Lung (tissue), 12 donors: Measurements from ENCODE around the gene OR51V1. TPM values are rescaled to one million over a fixed set of nuclear protein-coding genes. Genes with fewer than 3 reads are reported as not detected.

ENCODE experiments used
- ATAC-seq: fragments of 200-7000 bp; cut with Tn5 transposase; one replicate; pipeline ENCODE4 v1.9.1; 2020; ENCODE audit warnings: moderate number of reproducible peaks; ENCODE audit not compliant: insufficient read depth, low FRiP score
- DNase-seq, 3 donors: peaks; one replicate each; pipeline ENCODE4 v3.0.0-alpha.2; 2013 to 2017
- H3K27ac ChIP-seq, 2 donors: one replicate each; pipeline ENCODE4 v1.5.1; 2013; ENCODE audit warnings: mild to moderate bottlenecking in 2 of 2, moderate library complexity in 2 of 2, control low read depth in 1 of 2, inconsistent platforms in 1 of 2, low read depth in 1 of 2, low read length in 1 of 2
- H3K27me3 ChIP-seq, 3 donors: one replicate each; pipeline ENCODE4 v1.5.1; 2013; ENCODE audit warnings: low read length in 2 of 3; ENCODE audit not compliant: control insufficient read depth in 3 of 3, insufficient read depth in 3 of 3
- H3K36me3 ChIP-seq, 4 donors: one replicate each; pipeline ENCODE4 v1.5.1; 2013; ENCODE audit warnings: low read length in 4 of 4, mild to moderate bottlenecking in 1 of 4, moderate library complexity in 1 of 4; ENCODE audit not compliant: control insufficient read depth in 4 of 4, insufficient read depth in 4 of 4
- H3K4me1 ChIP-seq, 5 donors: one replicate each; pipeline ENCODE4 v1.5.1; 2013; ENCODE audit warnings: low read length in 5 of 5, mild to moderate bottlenecking in 2 of 5, moderate library complexity in 1 of 5; ENCODE audit not compliant: control insufficient read depth in 5 of 5, insufficient read depth in 5 of 5
- H3K4me3 ChIP-seq: one replicate; pipeline ENCODE4 v1.5.1; 2013; ENCODE audit warnings: mild to moderate bottlenecking, control low read depth, moderate library complexity
- H3K9ac ChIP-seq, 2 donors: one replicate each; pipeline ENCODE4 v1.5.1; 2013; ENCODE audit warnings: low read length in 2 of 2, control low read depth in 1 of 2; ENCODE audit not compliant: insufficient read depth in 1 of 2
- H3K9me3 ChIP-seq, 4 donors: one replicate each; pipeline ENCODE4 v1.5.1; 2013; ENCODE audit warnings: low read length in 3 of 4, mild to moderate bottlenecking in 1 of 4, moderate library complexity in 1 of 4; ENCODE audit not compliant: control insufficient read depth in 4 of 4, insufficient read depth in 3 of 4
- CTCF ChIP-seq: IDR thresholded peaks from 2 replicates; pipeline ENCODE4 v1.5.1; 2012; ENCODE audit warnings: mild to moderate bottlenecking; ENCODE audit errors: control extremely low read depth, extremely low read depth
- WGBS, 2 donors: extraction: QIAGEN DNeasy Blood & Tissue Kit; methylation state at CpG; one replicate each; pipeline ENCODE4 v1.1.7; 2013; 5-methylcytosine and 5-hydroxymethylcytosine counted together
- polyA plus RNA-seq, 2 donors: library from polyadenylated mRNA; stranded (reverse); fragments of 200-250 nt; gene quantifications; one replicate each; pipeline ENCODE4 v1.2.1, GENCODE V29; 2013
- total RNA-seq, 2 donors: library from RNA; depleted of rRNA in 1 of 2; stranded (reverse); fragments of >200 nt in 1 of 2; gene quantifications; one replicate each; pipeline ENCODE4 v1.2.1, GENCODE V29; 2014 to 2021
- donor health status: control.
- donor health status: control.
- donor health status: Bipolar disorder and iron deficiency.
- donor health status: healthy.
- donor health status: DM: yes; HTN: yes; CAD: no.

Gene OR51V1
- total and polyA plus RNA-seq, 4 donors, result not detected

DNA sequence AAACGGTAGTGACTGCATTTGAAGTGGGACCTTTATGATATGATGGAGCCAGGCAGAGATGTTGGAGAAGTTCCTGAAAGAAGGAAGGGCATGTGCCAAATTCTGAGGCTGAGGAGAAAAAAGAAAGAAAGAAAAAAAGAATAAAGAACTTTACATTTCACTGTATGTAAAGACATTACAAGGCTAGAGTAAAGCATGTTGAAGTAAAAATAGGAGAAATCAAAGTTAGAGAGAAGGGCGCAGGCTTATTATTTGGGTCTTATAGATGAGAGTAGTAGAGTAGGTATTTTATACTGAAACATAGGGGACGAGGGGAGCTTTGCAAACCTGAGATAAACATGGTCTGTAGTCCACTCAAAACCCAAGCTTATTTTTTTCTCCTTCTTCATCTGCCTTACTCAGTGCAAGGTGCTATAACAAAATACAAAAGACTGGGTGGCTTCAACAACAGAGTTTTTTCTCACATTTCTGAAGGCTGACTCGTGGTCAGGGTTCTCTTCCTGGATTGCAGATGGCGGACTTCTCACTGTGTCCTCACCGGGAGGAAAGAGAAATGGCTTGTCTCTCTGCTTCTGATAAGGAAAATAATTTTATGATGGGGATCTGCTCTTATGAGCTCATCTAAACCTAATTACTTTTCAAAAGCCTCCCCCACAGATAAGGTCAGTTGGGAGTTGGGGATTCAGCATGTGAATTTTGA lies 46.4 kb upstream of the OR51V1 start:
- no peak for ATAC-seq
- peaks cover 0 to 2% (median 0%) of the 10 kb centered on the region in 3 donors for H3K27me3 ChIP-seq

GRCh38 chr11:5245155-5245554 lies 44.7 kb upstream of the OR51V1 start:
- DNase-seq (no peak), ATAC-seq (no peak)
- no peaks in the 10 kb centered on the region for H3K9me3 ChIP-seq
- no peak overlapping the region for H3K9ac ChIP-seq
- H3K27ac ChIP-seq, result no peak overlapping the region
- H3K4me1 ChIP-seq, result no peaks in the 10 kb centered on the region
- 66 to 76% methylated on average over 2 of the region's 2 CpGs for WGBS, 2 donors
- no peak for TF ChIP-seq CTCF
- no peaks in the 10 kb centered on the region for H3K36me3 ChIP-seq
- H3K27me3 ChIP-seq, result peaks cover 0 to 4% (median 0%) of the 10 kb centered on the region in 3 donors
- no peak overlapping the region for H3K4me3 ChIP-seq

More for the DNA sequence above, 46.4 kb upstream of the OR51V1 start:
- DNase-seq, result no peak
- no peak overlapping the region for H3K9ac ChIP-seq
- no peaks in the 10 kb centered on the region for H3K4me1 ChIP-seq
- no peak for TF ChIP-seq CTCF
- no peak overlapping the region for H3K27ac ChIP-seq
- H3K9me3 ChIP-seq, result no peaks in the 10 kb centered on the region
- H3K36me3 ChIP-seq, result no peaks in the 10 kb centered on the region
- H3K4me3 ChIP-seq, result no peak overlapping the region
- 67 to 68% methylated on average over 6 of the region's 6 CpGs for WGBS, 2 donors

DNA sequence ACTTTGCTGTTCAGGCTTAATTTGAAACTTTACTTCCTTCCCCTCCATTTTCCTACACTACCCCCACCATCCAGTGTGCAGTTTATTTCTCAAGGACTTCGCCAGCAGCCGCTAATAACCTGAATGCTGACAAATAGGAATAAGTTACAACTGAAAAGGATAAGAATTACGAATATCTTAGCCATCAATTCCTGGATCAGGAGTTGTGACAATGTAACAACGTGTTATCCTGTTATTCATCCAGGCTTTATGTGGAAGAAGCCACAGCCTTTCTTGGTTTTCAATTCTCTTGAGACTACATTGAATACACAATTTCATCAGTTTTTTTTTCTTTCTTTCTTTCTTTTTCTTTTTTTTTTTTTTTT lies 43.3 kb upstream of the OR51V1 start:
- no peak for DNase-seq
- Histone ChIP-seq H3K4me1 (no peaks in the 10 kb centered on the region), H3K9me3 (no peaks in the 10 kb centered on the region), H3K36me3 (no peaks in the 10 kb centered on the region), H3K4me3 (no peak overlapping the region), H3K27me3 (peaks cover 0 to 4% (median 0%) of the 10 kb centered on the region in 3 donors), H3K27ac (no peak overlapping the region), H3K9ac (no peak overlapping the region)
- TF ChIP-seq CTCF, result no peak
- ATAC-seq, result no peak
- WGBS, 2 donors, result 80 to 90% methylated on average over 4 of the region's 4 CpGs
